Pons (tissue), 1 donor: ENCODE results near the gene DDX18.

Source experiments
- DNase-seq: peaks from one replicate; pipeline ENCODE4 v3.0.0-alpha.2; 2016; ENCODE audit warnings: low spot score

Gene DDX18

GRCh38 chr2:117834992-117835391, 20.5 kb downstream of the DDX18 start:
- no peak for DNase-seq

GRCh38 chr2:117835990-117836760, 21.7 kb downstream of the DDX18 start:
- peak; percentile 51 for DNase-seq

GRCh38 chr2:117845304-117845703, 30.8 kb downstream of the DDX18 start:
- DNase-seq, result no peak

- DNase-seq, result no peak
Observed at GRCh38 chr2:117850015-117850414, 35.5 kb downstream of the DDX18 start.

GRCh38 chr2:117850461-117850860, 36.0 kb downstream of the DDX18 start:
- no peak for DNase-seq

GRCh38 chr2:117851969-117852368, 37.5 kb downstream of the DDX18 start:
- no peak for DNase-seq

- no peak for DNase-seq
Observed at GRCh38 chr2:117853316-117853715, 38.8 kb downstream of the DDX18 start.

- DNase-seq, result no peak
Observed at GRCh38 chr2:117853873-117854272, 39.4 kb downstream of the DDX18 start.

GRCh38 chr2:117854610-117855009, 40.1 kb downstream of the DDX18 start:
- no peak for DNase-seq

- no peak for DNase-seq
Observed at GRCh38 chr2:117855886-117856285, 41.4 kb downstream of the DDX18 start.

GRCh38 chr2:117856415-117857210, 42.1 kb downstream of the DDX18 start:
- no peak for DNase-seq

- no peak for DNase-seq
Observed at GRCh38 chr2:117858336-117858735, 43.8 kb downstream of the DDX18 start.

GRCh38 chr2:117858892-117859531, 44.5 kb downstream of the DDX18 start:
- DNase-seq, result no peak

- no peak for DNase-seq
Observed at GRCh38 chr2:117859532-117859911, 45.0 kb downstream of the DDX18 start.

GRCh38 chr2:117859924-117860647, 45.6 kb downstream of the DDX18 start:
- no peak for DNase-seq

- no peak for DNase-seq
Observed at GRCh38 chr2:117862459-117862858, 48.0 kb downstream of the DDX18 start.

GRCh38 chr2:117875786-117876185, 61.3 kb downstream of the DDX18 start:
- DNase-seq, result no peak

- DNase-seq, result no peak
Observed at GRCh38 chr2:117879003-117879402, 64.5 kb downstream of the DDX18 start.
